Spleen (tissue), 11 donors: ENCODE data around the gene CDK5RAP3. TPM values are rescaled to one million over a fixed set of nuclear protein-coding genes. Genes with fewer than 3 reads are reported as not detected.

Experiments
- DNase-seq: peaks from one replicate; pipeline ENCODE4 v3.0.0-alpha.2; 2020
- H3K27ac ChIP-seq, 8 donors: fragments of 200-600 bp; sonication (generic) in 7 of 8; 1 replicate in 4 of 8; 2 replicates in 4 of 8; pipeline versions ENCODE4 v1.5.0 to v1.8.0; 2016 to 2021; ENCODE audit warnings: inconsistent platforms in 4 of 8, mild to moderate bottlenecking in 4 of 8, moderate library complexity in 1 of 8
- H3K27me3 ChIP-seq, 7 donors: fragments of 200-600 bp; sonication (generic) in 6 of 7; replicated peaks in 1 of 7; 1 replicate in 4 of 7; 2 replicates in 3 of 7; pipeline versions ENCODE4 v1.5.0 to v1.8.0; 2016 to 2021; ENCODE audit warnings: inconsistent platforms in 3 of 7, mild to moderate bottlenecking in 1 of 7
- H3K36me3 ChIP-seq, 6 donors: fragments of 200-600 bp; sonication (generic) in 5 of 6; 1 replicate in 4 of 6; 2 replicates in 2 of 6; pipeline versions ENCODE4 v1.5.0 to v1.8.0; 2016 to 2021; ENCODE audit warnings: inconsistent platforms in 2 of 6
- H3K4me1 ChIP-seq, 6 donors: fragments of 200-600 bp; sonication (generic) in 5 of 6; 1 replicate in 3 of 6; 2 replicates in 3 of 6; pipeline versions ENCODE4 v1.5.0 to v1.8.0; 2016 to 2021; ENCODE audit warnings: inconsistent platforms in 3 of 6
- H3K4me3 ChIP-seq, 8 donors: fragments of 200-600 bp; sonication (generic) in 7 of 8; 1 replicate in 4 of 8; 2 replicates in 4 of 8; pipeline versions ENCODE4 v1.5.0 to v1.8.0; 2016 to 2021; ENCODE audit warnings: inconsistent platforms in 4 of 8, mild to moderate bottlenecking in 4 of 8, moderate library complexity in 2 of 8
- H3K9me3 ChIP-seq, 8 donors: fragments of 200-600 bp; sonication (generic) in 7 of 8; 1 replicate in 4 of 8; 2 replicates in 4 of 8; pipeline versions ENCODE4 v1.5.0 to v1.8.0; 2016 to 2021; ENCODE audit warnings: inconsistent platforms in 4 of 8
- POLR2A ChIP-seq, 3 donors: fragments of 450-650 bp; IDR thresholded peaks; one replicate each; pipeline ENCODE4 v1.5.1; 2017; ENCODE audit warnings: antibody characterized with exemption in 3 of 3, mild to moderate bottlenecking in 1 of 3
- POLR2AphosphoS5 ChIP-seq, 3 donors: sonication (generic); formaldehyde crosslinking; IDR thresholded peaks; one replicate each; pipeline ENCODE4 v1.5.1; 2017; ENCODE audit warnings: antibody characterized with exemption in 3 of 3
- WGBS, 5 donors: extraction: QIAGEN DNeasy Blood & Tissue Kit in 3 of 5; methylation state at CpG; one replicate each; pipeline versions ENCODE4 v1.1.5 to v1.1.7; 2013 to 2018; 5-methylcytosine and 5-hydroxymethylcytosine counted together
- intact Hi-C: fragments of 100-400 bp; cut with DNase I; formaldehyde crosslinking; loops from one replicate; pipeline ENCODE4 v1.15.0; 2023; ENCODE audit warnings: low total_unique reads
- polyA plus RNA-seq, 3 donors: library from polyadenylated mRNA; stranded (reverse); fragments of 200-250 nt; gene quantifications; one replicate each; pipeline ENCODE4 v1.2.1, GENCODE V29; 2013
- total RNA-seq, 7 donors: library from RNA; depleted of rRNA in 3 of 7; stranded (reverse); fragments of >200 nt in 3 of 7; fragmentation: NEBNext Ultra II Directional in 4 of 7; extraction: Animal tissue kit (Norgen Biotek cat#: 25700) in 4 of 7; gene quantifications; one replicate each; pipeline versions ENCODE4 v1.1.0 to v1.2.1, GENCODE V29; 2016 to 2021
- TF ChIP-seq, protein P1 (sequence below), 11 experiments: fragments of 200-600 bp in 7 of 11; fragments of 450-650 bp in 4 of 11; sonication (generic) in 4 of 11; IDR thresholded peaks in 8 of 11; conservative IDR thresholded peaks in 3 of 11; 1 replicate in 7 of 11; 2 replicates in 4 of 11; pipeline versions ENCODE4 v1.4.0 to v1.8.0; 2016 to 2021; ENCODE audit warnings: antibody characterized with exemption in 11 of 11, inconsistent platforms in 4 of 11, mild to moderate bottlenecking in 1 of 11
- donor health status: healthy with polysubstance abuse.
- donor health status: DM: no; HTN: no; CAD: no; lungs with moderate emphysema.
- donor health status: DM: no; HTN: no; CAD: no.
- donor health status: Bipolar disorder and iron deficiency.
- donor health status: healthy.
- donor health status: DM: no; HTN: no; CAD: no.
- donor health status: DM: yes; HTN: yes; CAD: no.

The CDK5RAP3 gene
- total and polyA plus RNA-seq, 10 donors = 216 to 1,020 (median 261) TPM

DNA sequence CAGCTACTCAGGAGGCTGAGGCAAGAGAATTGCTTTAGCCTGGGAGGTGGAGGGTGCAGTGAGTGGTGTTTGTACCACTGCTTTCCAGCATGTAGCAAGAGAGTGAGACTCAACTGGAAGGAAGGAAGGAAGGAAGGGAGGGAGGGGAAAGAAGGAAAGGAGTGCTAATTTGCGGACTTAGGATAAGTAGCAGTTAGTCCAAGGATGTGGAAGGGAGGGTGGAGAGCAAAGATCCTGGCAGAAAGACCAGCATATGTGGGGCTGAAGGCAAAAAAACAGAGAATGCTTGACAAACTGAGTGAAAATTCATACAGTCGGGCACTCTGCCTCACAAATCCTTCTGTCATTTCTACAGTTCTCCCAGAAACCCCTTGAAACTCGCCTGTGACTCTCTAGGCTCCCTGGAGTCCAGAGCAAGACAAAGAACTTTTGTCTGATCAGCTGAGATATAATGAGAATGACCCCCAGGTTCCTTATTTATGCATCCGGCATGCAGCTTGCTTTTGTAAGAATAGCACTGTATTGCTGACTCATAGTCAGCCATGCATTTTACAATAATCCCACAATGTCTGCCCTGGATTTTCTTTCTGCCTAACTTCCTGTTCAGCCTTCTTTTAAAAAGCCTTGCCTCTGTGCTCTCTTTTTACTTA is 31.5 kb downstream of the CDK5RAP3 start:
- intact Hi-C loops = no loop called here
- no peak overlapping the region for H3K4me3 ChIP-seq
- no peaks in the 10 kb centered on the region for H3K9me3 ChIP-seq
- peaks cover 0 to 6% (median 0%) of the 10 kb centered on the region in 7 donors for H3K27me3 ChIP-seq
- TF ChIP-seq, protein P1, sequence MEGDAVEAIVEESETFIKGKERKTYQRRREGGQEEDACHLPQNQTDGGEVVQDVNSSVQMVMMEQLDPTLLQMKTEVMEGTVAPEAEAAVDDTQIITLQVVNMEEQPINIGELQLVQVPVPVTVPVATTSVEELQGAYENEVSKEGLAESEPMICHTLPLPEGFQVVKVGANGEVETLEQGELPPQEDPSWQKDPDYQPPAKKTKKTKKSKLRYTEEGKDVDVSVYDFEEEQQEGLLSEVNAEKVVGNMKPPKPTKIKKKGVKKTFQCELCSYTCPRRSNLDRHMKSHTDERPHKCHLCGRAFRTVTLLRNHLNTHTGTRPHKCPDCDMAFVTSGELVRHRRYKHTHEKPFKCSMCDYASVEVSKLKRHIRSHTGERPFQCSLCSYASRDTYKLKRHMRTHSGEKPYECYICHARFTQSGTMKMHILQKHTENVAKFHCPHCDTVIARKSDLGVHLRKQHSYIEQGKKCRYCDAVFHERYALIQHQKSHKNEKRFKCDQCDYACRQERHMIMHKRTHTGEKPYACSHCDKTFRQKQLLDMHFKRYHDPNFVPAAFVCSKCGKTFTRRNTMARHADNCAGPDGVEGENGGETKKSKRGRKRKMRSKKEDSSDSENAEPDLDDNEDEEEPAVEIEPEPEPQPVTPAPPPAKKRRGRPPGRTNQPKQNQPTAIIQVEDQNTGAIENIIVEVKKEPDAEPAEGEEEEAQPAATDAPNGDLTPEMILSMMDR (IDR thresholded peaks at IDR 0.05 in 8 of 11, conservative IDR thresholded peaks at IDR 0.05 in 3 of 11) = no peak
- TF ChIP-seq POLR2A (IDR thresholded peaks at IDR 0.05) (no peak), POLR2AphosphoS5 (IDR thresholded peaks at IDR 0.05) (peak in 1 of 3 donors; percentile 24)
- peak overlapping the region in 7 of 8 donors; percentile 46 to 84 (median 75) for H3K27ac ChIP-seq
- H3K4me1 ChIP-seq = peaks cover 0 to 36% (median 15%) of the 10 kb centered on the region in 6 donors
- H3K36me3 ChIP-seq = no peaks in the 10 kb centered on the region
- no peak for DNase-seq
- WGBS, 5 donors = 15 to 27% (median 18%) methylated on average over 4 of the region's 4 CpGs

- no peak for DNase-seq
- H3K27me3 ChIP-seq = peaks cover 0 to 6% (median 0%) of the 10 kb centered on the region in 7 donors
- H3K4me3 ChIP-seq = no peak overlapping the region
- peak overlapping the region in 7 of 8 donors; percentile 46 to 84 (median 75) for H3K27ac ChIP-seq
- no peaks in the 10 kb centered on the region for H3K36me3 ChIP-seq
- H3K4me1 ChIP-seq = peaks cover 0 to 36% (median 15%) of the 10 kb centered on the region in 6 donors
- TF ChIP-seq POLR2A (IDR thresholded peaks at IDR 0.05) (no peak), POLR2AphosphoS5 (IDR thresholded peaks at IDR 0.05) (no peak)
- TF ChIP-seq, protein P1 (IDR thresholded peaks at IDR 0.05 in 8 of 11, conservative IDR thresholded peaks at IDR 0.05 in 3 of 11) = no peak
- no peaks in the 10 kb centered on the region for H3K9me3 ChIP-seq
- whole genome bisulfite sequencing, 5 donors = 60 to 76% (median 72%) methylated on average over 7 of the region's 7 CpGs
- intact Hi-C loops = no loop called here
These were observed 32.1 kb downstream of the CDK5RAP3 start for GRCh38 chr17:48002916-48003416.

DNA sequence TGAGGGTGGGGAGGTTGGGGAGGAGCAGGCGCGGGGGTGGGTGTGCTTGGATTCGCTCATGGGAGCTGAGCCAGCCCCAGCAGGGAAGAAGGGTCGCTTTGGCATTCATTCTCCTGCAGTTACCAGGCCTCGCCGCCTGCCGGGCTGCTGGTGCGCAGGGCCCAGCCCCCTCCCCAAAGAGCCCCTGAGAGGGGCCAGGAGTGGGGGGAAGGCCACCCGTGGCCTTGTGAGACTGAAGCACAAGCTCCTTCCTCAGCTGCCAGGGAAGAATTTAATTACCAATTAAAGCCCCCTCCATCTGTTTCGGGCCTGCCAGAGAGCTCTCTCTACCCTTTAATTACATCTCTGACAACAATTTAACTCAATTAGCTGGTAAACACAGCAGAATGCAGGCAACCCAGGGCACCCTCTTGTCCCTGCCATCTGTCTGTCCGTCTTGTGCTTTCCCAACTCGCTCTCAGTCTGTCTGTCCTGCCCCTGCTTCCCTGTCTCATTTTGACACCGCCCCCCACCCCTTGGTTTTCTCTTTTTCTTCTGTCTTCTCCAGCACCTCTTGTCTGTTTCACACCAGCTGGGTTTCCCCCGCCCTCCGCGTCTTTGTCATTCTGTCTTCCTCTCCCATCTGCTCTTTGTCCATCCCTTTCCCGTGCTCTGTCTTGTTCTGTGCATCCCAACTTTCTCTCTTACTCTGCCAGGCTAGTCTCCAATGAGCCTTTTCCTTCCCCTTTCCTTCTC is 32.7 kb downstream of the CDK5RAP3 start:
- H3K27me3 ChIP-seq = peaks cover 0 to 6% (median 0%) of the 10 kb centered on the region in 7 donors
- TF ChIP-seq, protein P1 (IDR thresholded peaks at IDR 0.05 in 8 of 11, conservative IDR thresholded peaks at IDR 0.05 in 3 of 11) = no peak
- TF ChIP-seq POLR2A (IDR thresholded peaks at IDR 0.05) = no peak
- TF ChIP-seq POLR2AphosphoS5 (IDR thresholded peaks at IDR 0.05) = no peak
- no peaks in the 10 kb centered on the region for H3K9me3 ChIP-seq
- no peak for DNase-seq
- no peak overlapping the region for H3K4me3 ChIP-seq
- intact Hi-C loops = no loop called here
- H3K4me1 ChIP-seq = peaks cover 0 to 36% (median 15%) of the 10 kb centered on the region in 6 donors
- no peaks in the 10 kb centered on the region for H3K36me3 ChIP-seq
- 69 to 84% (median 82%) methylated on average over 17 of the region's 17 CpGs for WGBS, 5 donors
- peak overlapping the region in 5 of 8 donors; percentile 26 to 84 (median 77) for H3K27ac ChIP-seq

- 60 to 74% (median 70%) methylated on average over 3 of the region's 3 CpGs for WGBS, 5 donors
- peak; percentile 1 for DNase-seq
These were observed 34.1 kb downstream of the CDK5RAP3 start for GRCh38 chr17:48004983-48005382.

More at GRCh38 chr17:48004983-48005382, 34.1 kb downstream of the CDK5RAP3 start:
- Histone ChIP-seq H3K27ac (no peak overlapping the region), H3K36me3 (no peaks in the 10 kb centered on the region), H3K27me3 (peaks cover 0 to 17% (median 0%) of the 10 kb centered on the region in 7 donors), H3K4me1 (peaks cover 0 to 36% (median 15%) of the 10 kb centered on the region in 6 donors), H3K4me3 (no peak overlapping the region), H3K9me3 (no peaks in the 10 kb centered on the region)
- no peak for TF ChIP-seq POLR2AphosphoS5 (IDR thresholded peaks at IDR 0.05)
- TF ChIP-seq, protein P1 (IDR thresholded peaks at IDR 0.05 in 8 of 11, conservative IDR thresholded peaks at IDR 0.05 in 3 of 11) = no peak
- no peak for TF ChIP-seq POLR2A (IDR thresholded peaks at IDR 0.05)
- intact Hi-C loops = no loop called here
